NCI-H1417 treated with DMSO at 0.1 percent for 48 hours (cell line): ENCODE data around the gene DNASE2B.

Experiments used
- DNase-seq: peaks from one replicate; lab custom pipeline; 2025; lab: John Stamatoyannopoulos, UW

Gene DNASE2B

DNA sequence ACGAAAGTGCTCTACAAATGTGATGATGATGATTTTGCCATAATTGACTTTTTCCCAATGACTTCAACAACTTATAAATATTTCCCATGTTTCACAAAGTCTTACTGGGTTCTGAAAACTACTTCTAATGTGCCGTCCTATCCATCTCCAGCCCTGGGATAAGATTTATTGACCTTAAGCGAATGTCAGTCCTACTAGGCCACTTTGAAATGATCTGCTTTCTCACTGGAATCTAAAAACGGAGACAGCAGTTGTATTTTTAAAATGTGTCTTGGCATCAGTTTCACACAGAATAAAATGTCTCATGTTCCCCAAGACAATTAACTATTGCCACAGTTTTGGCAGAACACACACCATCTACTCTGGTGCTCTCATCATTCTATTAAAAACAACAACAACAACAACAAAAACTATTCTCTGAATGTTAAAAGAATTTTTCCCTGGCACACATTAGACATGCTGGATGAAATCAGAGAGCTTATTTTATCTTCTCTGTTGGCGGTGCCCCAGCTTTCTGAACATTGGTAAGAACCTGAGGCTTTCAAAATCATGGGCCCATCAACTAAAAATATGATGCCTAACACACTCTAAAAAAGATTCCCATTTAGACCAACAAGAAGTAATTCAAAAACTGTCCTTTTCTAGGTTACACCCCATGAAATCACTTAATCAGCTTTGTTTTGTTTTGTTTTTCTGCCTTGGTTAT lies 23.1 kb upstream of the DNASE2B start:
- DNase-seq: no peak

- no peak for DNase-seq
Observed at GRCh38 chr1:84376000-84376910, 22.0 kb upstream of the DNASE2B start.

DNA sequence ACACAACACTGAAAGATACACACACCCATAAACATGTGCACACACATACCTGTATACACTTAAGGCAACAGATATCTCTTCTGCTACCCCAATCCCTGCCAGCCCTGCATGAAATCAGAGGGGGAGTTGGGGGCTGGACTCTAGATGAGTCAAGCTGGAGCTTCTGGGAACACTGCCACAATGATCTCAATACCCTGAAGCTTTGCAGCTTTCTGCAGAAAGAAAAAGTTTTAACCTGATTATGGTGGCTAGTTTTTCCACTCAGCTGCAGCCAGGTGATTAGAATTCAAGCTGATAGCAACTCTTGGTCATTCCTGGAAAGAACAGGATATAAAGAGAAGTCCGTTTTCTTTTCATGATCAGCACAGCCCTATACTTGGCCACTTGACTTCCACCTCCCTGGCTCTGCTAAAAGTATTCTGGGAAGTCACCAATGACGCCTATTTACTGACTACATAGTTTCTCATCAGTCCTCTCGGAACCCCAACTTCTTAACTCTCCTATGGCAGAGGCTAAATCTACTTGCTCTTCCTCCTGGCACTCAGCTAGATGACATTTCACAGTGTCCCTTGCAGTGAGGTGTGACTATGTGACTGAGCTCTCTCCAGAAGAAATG lies 20.7 kb upstream of the DNASE2B start:
- no peak for DNase-seq

- no peak for DNase-seq
Observed at GRCh38 chr1:84379138-84379916, 19.0 kb upstream of the DNASE2B start.

GRCh38 chr1:84379917-84380180 lies 18.4 kb upstream of the DNASE2B start:
- DNase-seq: no peak

DNA sequence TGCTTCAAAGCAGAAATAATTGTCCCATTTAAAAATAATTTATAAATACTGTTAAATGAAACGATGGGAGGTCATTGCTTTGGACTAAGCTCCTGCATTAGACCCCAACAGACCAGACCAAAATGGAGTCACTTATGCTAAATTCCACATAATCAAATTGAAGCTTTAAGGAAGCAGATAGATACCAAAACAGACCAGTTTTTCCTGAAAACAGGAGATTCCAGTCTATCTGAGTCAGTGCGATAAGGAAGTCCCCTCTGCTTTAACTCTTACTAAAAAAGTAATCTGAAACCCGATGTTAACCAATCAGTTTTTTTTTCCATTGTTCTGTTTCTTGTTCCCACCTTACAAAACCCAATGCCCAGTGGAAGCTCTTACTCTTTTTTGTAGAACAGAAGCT lies 16.2 kb upstream of the DNASE2B start:
- no peak for DNase-seq

GRCh38 chr1:84385347-84385746 lies 12.9 kb upstream of the DNASE2B start:
- DNase-seq: no peak

GRCh38 chr1:84386716-84387479 lies 11.4 kb upstream of the DNASE2B start:
- no peak for DNase-seq

GRCh38 chr1:84387480-84388163 lies 10.7 kb upstream of the DNASE2B start:
- no peak for DNase-seq

GRCh38 chr1:84390226-84390625 lies 8.1 kb upstream of the DNASE2B start:
- DNase-seq: no peak

DNA sequence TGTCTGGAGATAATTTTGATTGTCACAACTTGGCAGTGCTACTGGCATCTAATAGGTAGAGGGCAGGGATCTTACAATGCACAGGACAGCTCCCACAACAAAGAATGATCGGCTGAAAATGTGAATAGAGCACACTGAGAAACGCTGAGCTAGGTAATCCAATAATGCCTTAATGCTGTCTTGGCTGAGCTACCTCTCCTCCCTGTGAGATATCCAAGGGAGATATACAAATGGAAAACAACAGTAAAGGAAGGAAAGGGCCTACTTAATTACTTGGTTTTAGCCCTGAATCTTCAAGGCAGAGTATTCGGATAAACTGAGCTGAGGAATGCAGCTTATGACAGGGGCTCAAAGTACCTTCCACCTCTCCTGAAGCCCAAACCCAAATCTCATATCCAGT lies 2.9 kb downstream of the DNASE2B start:
- no peak for DNase-seq

DNA sequence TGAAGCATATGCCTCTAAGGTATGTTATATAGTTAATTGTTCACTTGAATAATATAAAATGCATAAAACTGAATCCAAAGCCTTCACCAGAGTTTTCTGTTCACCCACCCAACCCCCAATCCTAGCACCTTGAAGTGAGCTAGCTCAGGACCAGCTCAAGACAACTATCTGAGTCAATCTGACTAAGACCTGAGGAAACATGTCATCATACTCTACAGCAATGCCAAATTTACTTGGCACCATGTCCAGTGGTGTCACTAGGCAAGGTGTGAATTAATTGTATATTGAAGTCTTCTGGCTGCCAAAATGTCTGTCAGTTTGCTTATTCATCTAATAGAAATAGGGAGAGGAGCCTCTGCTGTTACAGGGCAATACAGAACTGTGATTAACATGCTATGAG lies 3.8 kb downstream of the DNASE2B start:
- DNase-seq: no peak

DNA sequence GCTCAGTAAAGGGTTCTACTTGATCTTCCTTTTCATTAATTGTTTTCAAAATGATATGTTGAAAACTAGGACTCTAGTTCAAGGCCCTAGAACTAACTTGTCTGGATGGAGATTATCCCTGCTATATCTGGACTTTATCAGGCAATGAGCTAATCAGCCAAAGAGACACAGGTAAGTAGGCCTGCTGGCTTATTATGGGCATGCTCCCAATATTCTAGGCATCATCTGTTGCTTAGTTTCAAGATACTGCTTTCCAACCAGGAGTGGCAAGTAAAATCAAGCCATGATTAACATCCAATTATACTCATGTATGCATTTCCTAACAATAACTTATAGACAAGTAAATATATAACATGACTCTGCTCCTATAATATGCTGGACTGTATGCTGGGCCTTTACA lies 4.2 kb downstream of the DNASE2B start:
- DNase-seq: no peak

- no peak for DNase-seq
Observed at GRCh38 chr1:84403347-84403746, 5.1 kb downstream of the DNASE2B start.

DNA sequence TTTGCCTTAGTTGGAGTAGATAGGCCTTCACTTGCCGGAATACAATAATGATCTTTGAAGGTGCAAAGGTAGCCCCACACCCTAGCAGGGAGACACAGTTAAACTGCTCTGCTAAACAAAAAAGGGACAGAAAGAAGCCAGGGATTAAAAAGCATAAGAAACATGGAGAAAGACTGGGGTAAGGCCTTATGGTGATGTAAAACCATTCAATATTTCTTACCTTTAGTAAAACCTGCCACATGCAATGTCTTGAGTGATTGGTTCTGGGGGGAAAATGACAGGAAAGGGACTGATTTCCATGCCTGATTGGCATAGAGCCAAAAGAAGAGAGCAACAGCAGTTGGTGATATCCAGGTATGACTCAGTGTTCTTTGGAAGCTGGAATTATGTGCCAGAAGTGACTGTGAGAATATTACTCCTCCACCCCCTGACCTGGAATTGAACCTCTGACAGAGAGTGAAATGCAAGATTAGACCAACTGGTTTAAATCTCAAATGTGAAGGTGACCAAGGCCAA lies 8.1 kb downstream of the DNASE2B start:
- DNase-seq: no peak

DNA sequence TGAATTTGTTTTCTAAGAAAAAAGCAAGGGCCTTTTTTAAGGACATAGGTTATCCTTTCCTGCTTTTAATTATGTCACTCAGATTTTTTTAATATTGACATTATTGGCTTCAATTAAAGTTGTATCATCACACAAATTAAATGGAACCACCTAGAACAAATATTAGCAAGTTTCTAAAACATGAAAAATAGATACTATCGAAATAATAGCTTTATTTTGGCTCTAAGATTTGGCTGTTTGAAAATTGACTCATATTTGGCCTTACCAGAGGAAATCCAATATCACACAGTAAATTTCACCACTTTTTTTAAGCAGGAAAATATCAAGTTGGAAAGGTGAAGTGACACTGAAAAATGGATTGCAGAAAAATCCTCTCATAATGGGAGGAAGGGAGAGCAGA lies 9.2 kb downstream of the DNASE2B start:
- no peak for DNase-seq

DNA sequence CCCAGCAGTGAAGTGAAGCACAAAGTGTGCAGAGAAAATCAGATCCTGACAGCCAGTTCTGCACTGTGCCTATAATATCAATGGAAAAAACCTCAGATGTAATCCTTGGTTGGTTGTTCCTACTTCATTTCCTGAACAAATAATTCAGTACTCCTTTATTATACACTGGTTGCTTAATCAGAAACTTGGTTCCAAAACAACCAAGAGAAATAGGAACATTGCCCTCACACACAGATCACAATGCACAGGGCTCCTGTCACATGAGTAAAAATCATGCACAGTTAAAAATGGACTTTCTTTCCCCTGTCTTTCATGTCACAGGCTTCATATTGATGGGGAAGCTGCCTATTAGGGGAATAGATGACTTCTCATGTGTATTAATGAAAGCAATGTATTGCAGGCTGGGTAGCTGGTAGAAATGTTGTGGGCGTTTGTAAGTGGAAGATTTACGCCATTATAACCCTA lies 9.7 kb downstream of the DNASE2B start:
- no peak for DNase-seq

DNA sequence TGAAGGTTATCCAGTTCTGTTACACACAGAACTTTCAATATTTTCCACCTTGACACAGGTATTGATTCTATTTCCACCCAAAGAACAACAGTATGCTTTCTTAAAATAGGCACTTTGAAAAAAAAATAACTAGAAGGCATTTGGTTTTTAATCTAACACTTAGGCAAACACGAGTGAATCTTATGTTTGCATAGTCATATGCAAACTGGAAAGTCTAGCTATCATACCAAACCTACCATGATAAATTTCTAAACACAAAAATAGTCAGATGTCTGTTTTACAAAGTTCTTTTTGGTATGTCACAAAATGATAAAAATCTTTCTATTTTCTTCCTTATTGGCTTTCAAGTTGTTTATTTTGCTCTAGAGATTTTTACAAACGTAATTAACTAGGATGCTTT lies 11.6 kb downstream of the DNASE2B start:
- DNase-seq: no peak

DNA sequence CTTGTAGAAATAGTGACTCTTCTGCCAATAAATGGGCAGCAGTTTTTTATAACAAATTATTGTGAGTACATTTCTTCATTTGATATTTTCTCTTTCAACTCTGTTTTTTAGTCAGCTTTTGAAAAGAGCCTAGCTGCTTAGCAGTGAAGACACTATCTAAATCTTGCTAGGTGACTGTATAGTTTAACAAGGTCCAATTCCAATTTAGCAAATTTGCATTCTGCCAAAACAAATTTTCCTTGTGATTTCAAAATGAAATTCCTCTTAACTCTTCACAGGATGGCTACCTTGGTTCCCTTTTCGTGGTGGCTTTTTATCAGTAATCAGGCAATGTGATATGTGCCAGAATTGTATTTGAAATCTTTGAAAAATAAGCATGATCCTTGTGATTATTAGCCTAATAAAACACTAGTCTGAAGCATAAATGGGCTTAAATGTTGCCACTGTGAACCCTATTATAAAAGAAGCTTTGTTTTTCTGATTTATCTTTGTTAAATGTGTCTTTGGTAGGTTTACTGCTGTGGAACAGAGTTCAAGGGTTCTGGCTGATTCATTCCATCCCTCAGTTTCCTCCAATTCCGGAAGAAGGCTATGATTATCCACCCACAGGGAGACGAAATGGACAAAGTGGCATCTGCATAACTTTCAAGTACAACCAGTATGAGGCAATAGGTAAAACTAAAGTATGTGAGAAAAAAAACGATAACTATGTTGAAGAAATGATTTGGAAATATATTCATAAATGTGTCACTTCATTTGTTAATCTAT lies 12.2 kb downstream of the DNASE2B start:
- DNase-seq: no peak
